CD4-positive, alpha-beta T cell treated with Interleukin-10 for 1 hour (primary cell): ENCODE data around the gene GALE.
A peak's percentile ranks its signal among the peaks of the same experiment; 100 is the strongest.
"Not testable (repeated sequence)": the region's sequence is repeated elsewhere in the genome, so short reads cannot be mapped to it uniquely, and the experiment has no call there.

Experiments used
- DNase-seq: peaks from one replicate; pipeline ENCODE4 v3.0.0-alpha.2; 2020

The GALE gene

GRCh38 chr1:23791516-23792047 is 9.0 kb downstream of the GALE start:
- DNase-seq = peak; percentile 32

DNA sequence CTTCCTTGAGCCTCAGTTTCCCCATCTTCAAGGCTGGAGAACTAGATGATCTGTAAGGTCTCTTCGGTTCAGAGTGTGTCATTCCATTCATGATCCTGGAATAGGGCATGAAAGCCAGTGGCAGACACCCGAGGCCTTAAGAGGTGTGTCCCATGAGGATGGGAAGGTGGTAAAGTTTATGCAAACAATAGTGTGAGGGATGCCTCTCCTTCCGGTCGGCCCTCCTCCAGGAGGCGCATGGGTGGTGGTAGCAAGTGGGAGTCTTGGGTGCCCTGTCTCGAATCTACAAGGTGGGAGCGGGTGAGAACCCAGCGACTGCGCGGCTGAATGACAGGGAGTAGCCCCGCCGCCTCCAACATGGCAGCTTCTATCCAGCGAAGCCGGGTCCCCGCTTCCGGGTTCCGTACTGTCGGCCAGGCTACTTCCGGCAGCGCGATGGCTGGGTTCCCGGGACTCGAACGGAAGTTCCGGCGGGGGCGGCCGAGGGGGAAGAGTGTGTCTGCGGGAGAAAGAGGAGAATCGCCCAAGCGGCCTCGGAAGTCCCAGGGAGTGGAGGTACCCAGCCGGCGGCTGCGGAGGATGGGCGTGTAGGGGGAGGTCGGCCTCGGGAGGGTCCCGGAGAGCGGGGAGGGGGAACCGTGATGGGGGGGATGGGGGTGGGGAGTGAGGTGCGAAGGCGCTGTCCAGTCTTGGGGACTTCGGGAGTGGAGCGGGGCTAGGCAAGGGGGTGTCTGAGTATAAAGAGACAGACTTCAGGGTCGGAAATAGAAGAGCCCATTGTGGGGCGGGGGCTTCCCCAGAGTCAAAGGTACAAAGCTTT is 9.6 kb downstream of the GALE start, which contains the start of gene LYPLA2:
Gene LYPLA2 (plus strand): TSS at position 450 of the 820 bp plus-strand sequence. CDS start 1,538 bp downstream, outside the sequence.
- peak; percentile 88 for DNase-seq

GRCh38 chr1:23788695-23789094 is 11.9 kb downstream of the GALE start:
- DNase-seq = no peak

- no peak for DNase-seq
Measured at GRCh38 chr1:23787701-23788100, 12.9 kb downstream of the GALE start.

- no peak for DNase-seq
Measured at GRCh38 chr1:23784846-23785245, 15.7 kb downstream of the GALE start.

DNA sequence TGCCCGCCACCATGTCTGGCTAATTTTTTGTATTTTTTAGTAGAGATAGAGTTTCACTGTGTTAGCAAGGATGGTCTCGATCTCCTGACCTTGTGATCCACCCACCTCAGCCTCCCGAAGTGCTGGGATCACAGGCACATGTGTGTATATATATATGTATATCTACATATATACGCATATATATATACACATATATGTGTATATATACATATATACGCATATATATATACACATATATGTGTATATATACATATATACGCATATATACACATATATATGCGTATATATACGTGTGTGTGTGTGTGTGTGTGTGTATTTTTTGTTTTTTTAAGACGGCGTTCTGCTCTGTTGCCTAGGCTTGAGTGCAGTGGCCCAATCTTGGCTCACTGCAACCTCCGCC is 17.4 kb downstream of the GALE start:
- DNase-seq = not testable (repeated sequence)

DNA sequence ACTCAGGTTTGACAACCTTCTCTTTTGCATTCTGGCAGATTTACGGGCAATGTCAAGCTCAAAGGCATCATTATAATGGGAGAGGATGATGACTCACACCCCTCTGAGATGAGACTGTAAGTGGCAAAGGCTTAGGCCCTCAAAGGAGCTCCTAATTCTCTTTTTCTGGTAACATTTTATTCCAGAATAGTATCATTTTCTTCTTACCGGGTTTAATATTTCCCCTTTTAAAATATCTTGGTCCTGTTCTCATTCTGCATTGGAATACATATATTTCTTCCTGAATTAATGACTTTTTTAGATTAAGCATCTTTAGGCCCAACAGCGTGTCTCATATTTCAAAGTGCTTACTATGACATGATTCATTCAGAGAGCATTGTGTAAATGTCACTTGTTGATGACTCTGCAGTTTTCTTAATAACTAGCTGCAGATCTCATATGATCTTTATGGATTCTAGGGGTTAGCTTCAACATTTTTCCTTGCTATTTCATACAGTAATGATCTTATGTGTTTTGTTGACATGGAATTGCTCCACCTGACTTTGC is 20.7 kb downstream of the GALE start:
- no peak for DNase-seq

GRCh38 chr1:23777979-23778814 is 22.4 kb downstream of the GALE start, which contains the start of gene PITHD1:
Gene PITHD1, plus strand, starts transcription at chr1:23778418. Its CDS starts 98 bp downstream, at chr1:23778516.
- DNase-seq = peak; percentile 86

GRCh38 chr1:23776217-23776616 is 24.3 kb downstream of the GALE start:
- DNase-seq = no peak

DNA sequence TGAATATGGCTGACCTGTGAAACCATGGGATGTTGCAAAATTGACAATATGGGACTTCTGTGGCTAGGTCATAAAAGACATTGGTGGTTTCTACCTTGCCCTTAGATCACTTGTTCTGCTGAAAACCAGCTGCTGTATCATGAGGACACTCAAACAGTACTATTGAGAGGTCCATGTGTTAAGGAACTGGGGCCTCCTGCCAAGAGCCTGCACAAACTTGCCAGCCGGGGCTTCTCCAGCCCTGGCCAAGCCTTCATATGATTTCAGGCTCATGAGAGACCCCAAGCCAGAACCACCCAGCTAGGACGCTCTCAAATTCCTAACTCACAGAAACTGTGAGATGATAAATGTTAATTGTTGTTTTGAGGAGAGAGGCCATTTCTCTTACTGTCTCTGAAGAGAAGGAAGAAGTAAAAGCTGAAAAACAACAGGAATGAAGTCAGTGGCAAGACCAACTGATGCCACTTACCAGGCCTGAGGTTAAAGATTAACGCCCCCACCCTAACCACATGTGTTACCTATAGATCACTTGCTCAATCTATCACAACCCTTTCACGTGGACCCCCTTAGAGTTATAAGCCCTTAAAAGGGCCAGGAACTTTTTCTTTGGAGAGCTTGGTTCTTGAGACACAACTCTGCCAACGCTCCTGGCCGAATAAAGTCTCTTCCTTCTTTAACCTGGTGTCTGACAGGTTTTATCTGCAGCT is 26.2 kb downstream of the GALE start:
- DNase-seq = no peak

GRCh38 chr1:23772854-23773242 is 27.7 kb downstream of the GALE start:
- DNase-seq = no peak

GRCh38 chr1:23772049-23772853 is 28.3 kb downstream of the GALE start:
- DNase-seq = peak; percentile 87

- DNase-seq = no peak
Measured at GRCh38 chr1:23768733-23769132, 31.8 kb downstream of the GALE start.

GRCh38 chr1:23763041-23763577 is 37.4 kb downstream of the GALE start:
- DNase-seq = no peak

- DNase-seq = no peak
Measured at GRCh38 chr1:23759277-23759676, 41.3 kb downstream of the GALE start.

DNA sequence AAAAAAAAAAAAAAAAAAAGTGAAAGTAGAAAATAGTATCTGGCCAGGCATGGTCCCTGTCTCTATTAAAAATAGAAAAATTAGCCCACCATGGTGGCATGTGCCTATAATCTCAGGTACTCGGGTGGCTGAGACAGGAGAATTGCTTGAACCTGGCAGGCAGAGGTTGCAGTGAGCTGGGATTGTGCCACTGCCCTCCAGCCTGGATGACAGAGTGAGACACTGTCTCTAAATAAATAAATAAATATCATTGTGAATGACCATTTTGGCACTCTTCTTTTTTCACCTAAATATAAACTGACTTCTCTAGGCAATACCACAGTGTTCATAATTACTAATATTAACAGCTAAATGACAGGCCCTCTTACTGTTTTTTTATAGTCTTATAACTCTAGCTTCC is 42.7 kb downstream of the GALE start:
- DNase-seq = no peak

DNA sequence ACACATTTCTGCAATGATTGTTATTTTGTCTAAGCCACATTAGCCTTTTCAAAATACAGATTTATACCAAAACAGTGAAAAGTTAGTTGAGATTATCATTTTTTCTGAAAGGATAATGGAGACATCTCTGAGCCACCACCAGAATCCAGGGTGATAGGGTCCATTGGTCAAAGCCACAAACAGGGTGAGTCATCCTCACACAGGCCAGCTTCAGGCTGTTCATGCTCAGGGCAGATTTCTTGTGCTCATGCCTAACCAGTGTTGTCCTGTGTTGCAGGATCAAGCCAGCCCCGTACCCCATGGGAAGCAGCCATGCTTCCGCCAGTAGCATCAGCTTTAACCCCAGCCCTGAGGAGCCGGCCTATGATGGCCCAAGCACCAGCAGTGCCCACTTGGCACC is 43.9 kb downstream of the GALE start:
- DNase-seq = no peak

DNA sequence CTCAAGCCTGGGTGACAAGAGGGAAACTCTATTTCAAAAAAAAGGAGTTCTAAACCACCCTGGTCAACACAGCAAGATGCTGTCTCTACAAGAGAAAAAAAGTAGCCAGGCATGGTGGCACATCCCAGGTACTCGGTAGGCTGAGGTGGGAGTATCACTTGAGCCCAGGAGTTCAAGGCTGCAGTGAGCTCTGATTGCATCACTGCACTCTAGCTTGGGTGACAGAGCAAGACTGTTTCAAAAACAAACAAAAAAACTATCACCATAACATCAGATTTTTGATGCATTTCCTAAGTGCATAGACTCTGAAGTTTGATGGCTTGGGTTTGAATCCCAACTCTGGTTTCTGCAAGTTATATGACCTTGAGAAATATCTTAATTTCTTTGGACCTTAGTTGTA is 47.6 kb downstream of the GALE start:
- DNase-seq = no peak

- no peak for DNase-seq
Measured at GRCh38 chr1:23751815-23752200, 48.7 kb downstream of the GALE start.

DNA sequence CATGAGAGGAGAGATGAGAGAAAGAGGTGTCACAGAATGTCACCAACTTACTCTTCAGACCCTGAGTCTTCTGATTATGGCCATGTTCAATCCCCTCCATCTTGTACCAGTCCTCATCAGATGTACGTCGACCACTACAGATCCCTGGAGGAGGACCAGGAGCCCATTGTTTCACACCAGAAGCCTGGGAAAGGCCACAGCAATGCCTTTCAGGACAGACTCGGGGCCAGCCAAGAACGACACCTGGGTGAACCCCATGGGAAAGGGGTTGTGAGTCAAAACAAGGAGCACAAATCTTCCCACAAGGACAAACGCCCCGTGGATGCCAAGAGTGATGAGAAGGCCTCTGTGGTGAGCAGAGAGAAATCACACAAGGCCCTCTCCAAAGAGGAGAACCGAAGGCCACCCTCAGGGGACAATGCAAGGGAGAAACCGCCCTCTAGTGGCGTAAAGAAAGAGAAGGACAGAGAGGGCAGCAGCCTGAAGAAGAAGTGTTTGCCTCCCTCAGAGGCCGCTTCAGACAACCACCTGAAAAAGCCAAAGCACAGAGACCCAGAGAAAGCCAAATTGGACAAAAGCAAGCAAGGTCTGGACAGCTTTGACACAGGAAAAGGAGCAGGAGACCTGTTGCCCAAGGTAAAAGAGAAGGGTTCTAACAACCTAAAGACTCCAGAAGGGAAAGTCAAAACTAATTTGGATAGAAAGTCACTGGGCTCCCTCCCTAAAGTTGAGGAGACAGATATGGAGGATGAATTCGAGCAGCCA is 49.3 kb downstream of the GALE start:
- DNase-seq = peak; percentile 62

- no peak for DNase-seq
Measured at GRCh38 chr1:23748016-23748415, 52.5 kb downstream of the GALE start.
